ENCODE measurements around the gene TFB1M. TPM values are rescaled to one million over a fixed set of nuclear protein-coding genes. Genes with fewer than 3 reads are reported as not detected.
A peak's percentile ranks its signal among the peaks of the same experiment; 100 is the strongest.

TFB1M gene
- total RNA-seq, 1 experiment from 2014 or later = 17.9 TPM

DNA sequence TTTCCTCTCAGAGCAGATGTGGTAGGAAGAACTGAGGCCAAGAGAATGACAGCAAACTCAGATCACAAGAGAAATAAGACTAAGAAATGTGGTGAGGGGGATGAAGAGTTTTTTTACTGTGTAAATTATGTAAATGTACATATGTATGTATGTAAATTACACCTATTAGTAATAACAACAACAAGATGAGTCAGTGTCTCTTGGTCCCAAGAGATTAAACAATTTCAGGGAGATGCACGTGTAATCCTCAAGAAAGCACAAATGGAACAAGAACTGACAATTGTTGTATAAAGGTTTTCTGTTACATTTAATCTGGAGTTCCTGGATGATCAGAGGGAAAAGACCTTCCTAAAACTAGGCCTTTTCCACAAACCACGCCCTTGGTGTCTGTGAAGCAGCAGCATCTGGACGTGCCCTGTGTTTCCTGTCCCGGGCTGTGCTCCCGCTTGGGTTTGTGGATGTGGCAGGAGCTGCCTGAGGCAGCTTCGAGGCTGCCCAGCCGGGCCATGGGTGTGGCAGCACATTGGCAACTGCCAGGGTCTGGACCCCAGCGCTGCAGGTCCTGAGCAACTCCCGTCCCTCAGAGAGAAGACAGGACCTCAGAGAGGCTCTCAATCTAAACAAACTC is 49.5 kb downstream of the TFB1M start:
- no peak for DNase-seq (ENCODE audit: low spot score)

DNA sequence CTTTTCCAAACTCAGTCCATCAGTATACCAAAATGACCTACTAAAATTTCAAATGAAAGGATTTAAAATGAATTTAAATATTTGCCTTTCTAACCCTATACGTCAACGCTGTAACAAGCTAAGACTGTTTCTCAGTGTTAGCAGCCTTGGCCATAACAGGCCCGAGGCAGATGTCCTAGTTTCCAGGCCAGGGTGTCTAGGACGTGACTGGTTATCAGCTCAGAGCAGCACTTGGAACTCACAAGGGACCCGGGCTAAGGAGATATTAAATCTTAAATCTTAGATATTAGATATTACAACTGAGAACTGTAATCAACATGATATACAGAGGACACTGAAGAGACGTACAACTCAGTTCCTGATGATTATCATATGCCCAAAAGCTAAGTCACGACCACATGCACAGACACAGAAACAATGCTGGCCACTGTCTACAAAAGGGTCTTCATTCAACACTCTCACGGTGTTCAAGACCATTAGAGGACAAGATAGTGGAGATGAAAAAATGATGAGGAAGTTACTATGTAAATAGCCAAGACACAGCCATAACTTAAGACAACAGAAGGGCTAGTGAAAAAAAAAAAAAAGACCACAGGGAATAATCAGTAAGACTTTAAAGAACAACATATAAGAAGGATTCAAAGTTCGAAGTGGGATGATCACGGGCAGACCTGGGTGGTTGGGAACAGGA is 50.8 kb downstream of the TFB1M start, which contains the start of gene CLDN20:
Gene CLDN20, plus strand, starts transcription at position 641 of the 691 bp plus-strand sequence. CDS start 11,707 bp downstream, outside the sequence.
- DNase-seq (ENCODE audit: low spot score) = no peak

DNA sequence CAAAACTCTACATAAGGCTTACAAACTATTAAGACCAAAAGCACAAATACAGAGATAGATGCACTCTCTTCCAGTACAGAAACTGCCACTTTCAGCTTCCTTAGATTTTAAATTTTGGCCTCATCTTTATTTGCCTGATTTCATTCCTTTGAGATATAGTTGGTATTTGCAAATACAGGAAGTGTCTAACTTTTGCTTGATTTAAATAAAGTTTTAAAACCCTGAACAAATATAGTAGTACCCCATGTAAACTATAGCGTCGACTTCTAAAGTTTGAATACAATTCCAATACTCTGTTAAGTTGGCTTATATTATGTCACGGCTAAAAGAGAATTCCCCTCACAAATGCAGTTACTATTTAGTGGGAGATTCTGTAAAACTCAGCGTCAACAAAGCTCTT is 51.6 kb downstream of the TFB1M start:
- no peak for DNase-seq (ENCODE audit: low spot score)

- no peak for DNase-seq (ENCODE audit: low spot score)
Measured at GRCh38 chr6:155261111-155261900, 53.0 kb downstream of the TFB1M start.

GRCh38 chr6:155260686-155261085 is 53.6 kb downstream of the TFB1M start:
- DNase-seq (ENCODE audit: low spot score) = no peak

DNA sequence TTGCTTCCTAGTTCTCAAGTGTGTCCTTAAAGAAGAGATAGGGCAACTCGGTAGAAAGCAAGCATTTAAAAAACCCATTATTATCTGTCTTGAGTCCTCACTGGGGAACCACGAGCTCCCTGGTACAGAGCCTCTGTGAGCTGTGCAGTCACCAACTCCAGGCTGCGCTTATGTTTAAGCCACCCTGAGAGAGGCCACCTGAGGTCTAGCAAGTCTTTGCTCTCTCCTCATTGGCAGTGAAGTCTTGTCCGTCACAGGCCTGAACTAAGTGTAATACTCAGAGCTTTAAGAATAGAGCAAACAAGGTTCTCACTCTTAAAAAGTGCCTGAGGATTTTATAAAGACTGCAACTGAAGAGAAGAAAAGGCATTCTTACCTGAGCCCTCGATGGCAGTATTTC is 54.4 kb downstream of the TFB1M start:
- DNase-seq (ENCODE audit: low spot score) = no peak

- DNase-seq (ENCODE audit: low spot score) = no peak
Measured at GRCh38 chr6:155259204-155259603, 55.1 kb downstream of the TFB1M start.

DNA sequence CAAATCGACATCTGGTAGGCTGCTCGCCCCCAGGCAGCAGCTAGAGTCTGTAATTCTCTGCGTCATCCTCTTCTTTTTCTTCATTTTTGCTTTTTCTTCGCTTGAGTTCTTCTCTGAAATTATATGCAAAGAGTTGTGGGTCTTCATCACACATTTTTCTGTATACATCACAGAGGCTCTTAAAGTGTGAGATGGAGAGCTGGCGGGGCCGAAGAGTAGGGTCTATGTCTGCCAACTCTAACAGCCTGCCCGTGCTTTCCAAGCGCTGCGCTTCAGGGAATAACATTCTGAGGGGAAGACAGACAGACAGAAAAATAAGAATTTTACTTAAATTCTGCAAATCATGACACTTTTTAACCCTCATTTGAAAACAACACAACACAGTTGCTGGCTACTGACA is 56.5 kb downstream of the TFB1M start:
- DNase-seq (ENCODE audit: low spot score) = no peak

- no peak for DNase-seq (ENCODE audit: low spot score)
Measured at GRCh38 chr6:155256122-155256795, 58.0 kb downstream of the TFB1M start.

DNA sequence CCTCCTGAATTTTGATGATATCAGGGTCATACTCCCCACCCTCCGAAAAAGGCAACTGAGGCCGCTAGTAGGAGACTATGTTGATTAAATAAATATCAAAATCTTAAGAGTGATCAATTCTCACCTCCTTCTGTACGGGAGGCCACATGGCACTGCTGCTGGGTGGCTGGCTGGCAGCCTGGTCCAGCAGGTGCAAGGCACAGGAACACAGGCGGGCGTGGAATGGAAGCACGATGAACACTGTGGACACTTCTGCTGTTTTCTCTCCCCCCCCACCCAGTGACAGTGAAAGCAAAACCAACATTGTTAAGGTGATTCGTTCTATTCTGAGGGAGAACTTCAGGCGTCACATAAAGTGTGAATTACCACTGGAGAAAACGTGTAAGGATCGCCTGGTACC is 60.1 kb downstream of the TFB1M start:
- DNase-seq (ENCODE audit: low spot score) = no peak

GRCh38 chr6:155253337-155253736 is 60.9 kb downstream of the TFB1M start:
- no peak for DNase-seq (ENCODE audit: low spot score)

- DNase-seq (ENCODE audit: low spot score) = no peak
Measured at GRCh38 chr6:155252581-155252980, 61.7 kb downstream of the TFB1M start.

DNA sequence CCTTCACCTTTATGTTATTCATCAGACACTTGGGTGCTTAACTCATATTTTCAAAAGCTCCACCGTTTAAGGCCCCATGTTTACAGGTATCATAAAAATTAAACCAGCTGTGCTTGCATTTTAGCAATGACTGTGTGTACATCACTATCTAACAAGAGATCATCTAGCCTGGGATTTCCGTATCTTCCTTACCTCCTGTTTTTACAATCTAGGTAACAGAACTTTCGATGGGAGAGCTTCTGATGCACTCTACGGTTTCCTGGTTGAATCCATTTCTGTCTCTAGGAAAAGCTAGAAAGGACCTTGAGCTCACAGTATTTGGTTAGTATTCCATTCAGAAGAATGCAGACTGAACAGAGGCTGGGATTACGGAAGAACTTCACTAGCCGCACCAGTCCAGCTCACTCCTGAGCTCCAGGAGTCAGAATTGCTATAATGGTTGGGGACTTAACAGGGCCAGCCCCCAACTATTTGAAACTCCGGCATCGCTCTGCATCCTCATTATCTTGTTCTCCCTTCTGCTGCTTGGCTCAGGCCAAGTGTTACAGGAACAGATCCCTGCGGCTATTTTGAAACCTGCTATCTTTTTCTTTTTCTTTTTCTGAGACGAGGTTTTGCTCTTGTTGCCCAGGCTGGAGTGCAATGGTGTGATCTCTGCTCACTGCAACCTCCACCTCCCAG is 63.4 kb downstream of the TFB1M start:
- DNase-seq (ENCODE audit: low spot score) = no peak

DNA sequence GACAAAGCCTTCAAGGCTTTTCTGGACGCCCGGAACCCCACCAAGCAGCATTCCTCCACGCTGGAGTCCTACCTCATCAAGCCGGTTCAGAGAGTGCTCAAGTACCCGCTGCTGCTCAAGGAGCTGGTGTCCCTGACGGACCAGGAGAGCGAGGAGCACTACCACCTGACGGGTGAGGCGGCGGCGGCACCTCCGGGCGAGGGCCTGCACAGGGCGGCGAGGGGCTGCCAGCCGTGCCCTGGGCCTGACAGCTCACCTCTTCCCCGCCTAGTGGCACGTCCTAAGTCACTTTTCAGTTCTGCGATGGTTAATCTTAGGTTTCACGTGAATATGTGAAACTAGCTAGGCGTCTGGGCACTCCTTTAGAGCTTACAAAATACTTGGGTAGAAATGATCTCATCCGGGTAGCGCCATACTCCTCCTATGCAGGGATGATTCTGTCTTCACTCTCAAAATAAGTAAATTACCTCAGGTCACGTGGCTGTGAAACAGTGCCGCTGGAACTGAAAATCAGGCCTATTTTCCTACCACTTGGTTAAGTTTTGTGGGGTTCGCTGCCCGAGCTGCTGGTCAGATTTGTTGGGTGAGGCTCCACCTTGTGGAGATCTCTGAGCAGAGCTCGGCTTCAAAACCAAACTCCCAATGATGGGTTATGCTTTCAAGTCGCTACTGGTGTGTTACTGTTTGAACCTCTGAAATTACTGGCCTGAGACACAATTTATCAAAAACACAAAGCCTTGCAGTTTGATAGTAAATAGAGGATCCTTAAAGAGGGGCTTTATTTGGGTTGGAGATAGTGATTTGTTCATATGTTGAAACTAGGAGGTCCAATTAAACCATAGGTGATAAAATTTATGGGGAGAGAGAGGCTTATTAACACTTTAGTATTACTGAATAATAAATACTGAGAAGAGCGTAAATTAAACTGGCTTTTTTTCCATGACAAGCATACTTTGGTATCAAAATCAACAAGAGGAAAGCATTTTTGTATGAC is 66.0 kb downstream of the TFB1M start:
- peak; percentile 87 for DNase-seq (ENCODE audit: low spot score)

GRCh38 chr6:155247618-155248007 is 66.7 kb downstream of the TFB1M start:
- peak; percentile 90 for DNase-seq (ENCODE audit: low spot score)

DNA sequence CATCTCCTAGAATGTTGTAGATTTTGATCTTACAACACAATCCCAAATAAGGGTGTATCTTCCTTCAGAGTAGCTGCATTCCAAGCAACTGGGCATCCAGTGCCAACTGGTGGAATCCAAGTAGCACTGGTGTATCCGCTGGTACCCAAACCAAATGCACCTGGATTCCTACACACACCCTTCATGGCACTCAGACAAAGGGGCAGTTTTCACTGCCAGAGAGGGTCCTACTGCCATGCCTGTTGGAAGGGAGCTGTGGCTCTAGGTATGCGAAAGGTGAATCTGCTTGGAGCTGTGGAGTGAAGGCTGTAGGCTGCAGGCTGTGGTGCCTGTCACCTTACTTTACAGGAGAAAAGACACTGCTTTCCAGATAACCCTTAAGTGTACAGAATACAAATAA is 67.5 kb downstream of the TFB1M start:
- no peak for DNase-seq (ENCODE audit: low spot score)

DNA sequence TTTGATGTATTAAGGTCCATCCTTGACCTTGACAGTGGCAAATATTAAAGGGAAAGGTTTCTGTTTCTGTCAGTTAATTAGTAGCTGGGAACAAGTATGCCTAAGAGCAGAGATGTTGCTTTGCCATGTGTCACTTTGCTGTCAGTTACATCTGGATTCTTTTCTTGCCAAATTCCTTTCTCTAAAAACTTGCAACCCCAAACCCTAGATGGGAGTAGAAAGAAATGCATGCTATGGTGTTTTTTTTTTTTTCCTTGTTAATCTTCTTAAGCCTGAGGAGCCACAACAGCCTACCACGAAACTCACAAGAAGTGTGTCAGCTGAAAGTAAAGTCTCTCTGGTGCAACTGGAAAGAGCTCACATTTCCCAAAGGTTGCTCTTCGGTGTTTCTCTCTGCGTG is 68.5 kb downstream of the TFB1M start:
- no peak for DNase-seq (ENCODE audit: low spot score)

- DNase-seq (ENCODE audit: low spot score) = no peak
Measured at GRCh38 chr6:155245193-155245592, 69.1 kb downstream of the TFB1M start.

DNA sequence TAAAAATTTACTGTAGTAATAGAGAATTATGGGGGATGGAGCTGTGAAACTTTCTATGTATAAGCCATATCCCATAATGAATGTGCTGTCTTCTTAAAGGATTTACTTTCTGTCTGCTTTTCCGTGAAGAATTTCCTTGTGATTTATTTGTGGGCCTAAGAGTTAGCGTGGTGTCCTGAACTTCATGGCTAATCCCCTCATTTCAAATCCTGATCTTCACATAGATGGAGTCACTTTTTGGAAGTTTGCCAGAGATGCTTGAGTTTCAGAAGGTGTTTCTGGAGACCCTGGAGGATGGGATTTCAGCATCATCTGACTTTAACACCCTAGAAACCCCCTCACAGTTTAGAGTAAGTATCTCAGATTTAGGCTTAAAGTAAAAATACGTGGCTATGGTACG is 69.8 kb downstream of the TFB1M start:
- DNase-seq (ENCODE audit: low spot score) = no peak

DNA sequence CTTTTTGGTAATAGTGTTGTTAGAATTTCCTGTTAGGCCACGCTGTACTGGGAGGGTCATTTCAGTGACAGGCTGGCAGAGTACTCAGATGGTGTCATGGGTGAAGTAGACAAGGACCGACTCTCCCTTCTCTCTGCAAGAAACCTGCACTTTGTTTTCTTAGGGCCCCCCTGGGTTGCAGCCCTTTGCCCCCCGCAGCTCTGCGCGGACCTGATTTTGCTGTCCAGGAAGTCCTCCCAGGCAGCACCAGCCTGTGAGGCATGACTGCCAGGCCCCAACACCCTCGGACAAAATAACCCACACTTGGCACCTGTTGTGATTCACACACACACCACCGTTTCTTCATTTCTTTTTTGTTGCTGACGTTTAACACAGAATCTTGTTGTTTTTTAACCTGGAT is 72.3 kb downstream of the TFB1M start:
- no peak for DNase-seq (ENCODE audit: low spot score)
